NOMO-1 treated with DMSO at 0.1 percent for 48 hours (cell line): ENCODE data around the gene WDR90.

Experiments
- DNase-seq: peaks from one replicate; lab custom pipeline; 2025; ENCODE audit not compliant: unreplicated experiment; lab: John Stamatoyannopoulos, UW

The WDR90 gene

DNA sequence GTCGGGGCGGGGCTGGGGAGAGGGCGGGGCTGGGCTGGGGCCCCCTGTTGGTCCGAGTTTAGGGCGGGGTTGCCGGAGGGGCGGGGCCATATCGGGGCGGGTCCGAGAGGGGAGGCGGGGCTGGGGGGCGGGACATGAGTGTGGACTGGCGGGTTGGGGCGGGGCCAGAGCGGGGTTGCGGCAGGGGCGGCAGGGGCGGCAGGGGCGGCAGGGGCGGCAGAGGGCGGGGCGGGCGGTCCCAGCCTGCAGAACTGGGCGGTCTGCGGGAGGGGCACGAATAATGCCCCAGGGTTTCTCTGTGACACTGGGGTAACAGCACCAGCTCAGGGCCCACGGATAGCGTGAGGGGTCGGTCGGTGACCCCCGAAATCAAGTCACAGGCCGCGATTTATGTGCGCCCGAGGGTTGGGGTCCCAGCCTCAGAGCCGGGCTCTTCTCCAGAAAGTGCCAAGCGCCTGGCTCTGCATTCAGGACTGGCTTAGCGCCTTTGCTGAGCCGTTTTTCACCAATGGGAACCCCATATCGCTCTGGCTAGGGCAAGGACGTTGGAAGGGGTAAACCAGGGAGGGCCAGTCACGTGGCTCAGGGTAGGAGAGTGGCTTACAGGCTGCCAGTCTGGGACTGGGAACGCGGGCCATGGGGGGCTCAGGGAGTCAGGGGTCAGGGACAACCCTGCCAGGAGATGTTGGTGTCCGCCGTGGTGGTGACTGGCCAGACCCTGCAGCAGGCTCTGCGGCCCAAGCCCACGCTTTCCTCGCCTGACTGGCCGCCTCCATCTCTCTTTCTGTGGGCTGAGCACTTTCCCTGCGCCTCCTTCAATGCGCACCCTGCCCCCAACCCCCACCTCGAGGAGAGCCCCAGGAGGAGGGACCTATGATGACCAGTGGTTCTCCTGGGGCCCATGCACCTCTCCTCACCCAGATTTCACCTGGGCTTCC is 11.8 kb upstream of the WDR90 start:
- DNase-seq: no peak

DNA sequence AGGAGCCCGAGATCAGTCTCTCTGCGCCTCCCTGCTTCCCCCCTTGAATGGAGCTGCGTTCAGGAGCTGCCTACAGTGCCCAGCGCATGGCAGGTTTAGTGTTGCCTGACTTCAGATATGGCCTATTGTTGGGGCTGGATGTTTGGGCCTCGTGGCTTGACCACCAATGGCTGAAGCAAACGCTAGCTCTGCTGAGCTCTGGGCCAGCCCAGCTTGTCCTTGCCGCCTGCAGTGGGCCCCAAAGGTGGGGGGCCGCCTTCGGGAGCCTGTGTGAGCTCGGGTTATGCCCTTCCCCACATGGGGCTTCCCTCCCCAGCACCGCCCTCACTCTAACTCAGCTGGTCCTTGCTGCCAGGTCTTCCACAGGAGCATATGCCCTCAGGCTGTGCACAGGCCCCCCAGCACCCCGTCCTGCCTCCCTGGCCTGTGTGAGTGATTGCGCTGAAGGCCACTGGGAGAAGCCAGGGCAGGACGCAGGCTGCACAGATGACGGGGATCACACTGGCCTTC is 11.1 kb upstream of the WDR90 start:
- DNase-seq: no peak

DNA sequence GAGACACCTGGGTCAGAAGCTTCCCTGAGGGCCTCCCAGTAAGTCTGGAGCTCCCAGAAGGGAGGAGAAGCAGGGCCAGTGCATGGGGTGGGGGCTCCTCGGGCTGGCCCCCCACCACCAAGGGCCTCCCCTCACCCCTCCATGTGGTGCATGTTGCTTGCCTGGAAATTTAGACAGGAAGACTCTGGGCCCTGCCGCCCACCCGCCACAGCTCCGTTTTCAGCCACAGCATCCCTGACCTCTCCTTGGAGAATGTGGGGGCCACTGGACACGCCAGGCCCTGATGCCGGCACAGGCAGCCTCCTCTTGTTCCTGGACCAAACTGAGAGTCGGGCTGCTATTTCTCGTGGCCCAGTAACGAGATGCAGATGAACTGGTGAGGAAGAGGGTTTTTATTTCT is 10.3 kb upstream of the WDR90 start:
- DNase-seq: no peak

DNA sequence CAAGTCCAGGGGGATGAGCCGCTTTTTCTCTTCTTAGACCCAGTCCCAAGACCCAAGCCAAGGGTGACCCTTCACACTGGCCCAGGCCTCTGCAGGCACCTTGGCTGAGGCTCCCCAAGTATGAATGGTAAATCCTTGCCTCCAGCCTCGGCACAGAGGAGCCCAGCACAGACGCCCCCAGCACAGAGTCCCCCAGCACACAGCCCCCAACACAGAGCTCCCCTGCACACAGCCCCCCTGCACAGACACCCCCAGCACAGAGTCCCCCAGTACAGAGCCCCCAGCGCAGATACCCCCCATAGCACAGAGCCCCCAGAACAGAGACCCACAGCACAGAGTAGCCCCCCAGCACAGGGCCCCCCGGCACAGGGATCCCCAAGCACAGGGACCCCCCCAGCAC is 8.6 kb upstream of the WDR90 start:
- no peak for DNase-seq

DNA sequence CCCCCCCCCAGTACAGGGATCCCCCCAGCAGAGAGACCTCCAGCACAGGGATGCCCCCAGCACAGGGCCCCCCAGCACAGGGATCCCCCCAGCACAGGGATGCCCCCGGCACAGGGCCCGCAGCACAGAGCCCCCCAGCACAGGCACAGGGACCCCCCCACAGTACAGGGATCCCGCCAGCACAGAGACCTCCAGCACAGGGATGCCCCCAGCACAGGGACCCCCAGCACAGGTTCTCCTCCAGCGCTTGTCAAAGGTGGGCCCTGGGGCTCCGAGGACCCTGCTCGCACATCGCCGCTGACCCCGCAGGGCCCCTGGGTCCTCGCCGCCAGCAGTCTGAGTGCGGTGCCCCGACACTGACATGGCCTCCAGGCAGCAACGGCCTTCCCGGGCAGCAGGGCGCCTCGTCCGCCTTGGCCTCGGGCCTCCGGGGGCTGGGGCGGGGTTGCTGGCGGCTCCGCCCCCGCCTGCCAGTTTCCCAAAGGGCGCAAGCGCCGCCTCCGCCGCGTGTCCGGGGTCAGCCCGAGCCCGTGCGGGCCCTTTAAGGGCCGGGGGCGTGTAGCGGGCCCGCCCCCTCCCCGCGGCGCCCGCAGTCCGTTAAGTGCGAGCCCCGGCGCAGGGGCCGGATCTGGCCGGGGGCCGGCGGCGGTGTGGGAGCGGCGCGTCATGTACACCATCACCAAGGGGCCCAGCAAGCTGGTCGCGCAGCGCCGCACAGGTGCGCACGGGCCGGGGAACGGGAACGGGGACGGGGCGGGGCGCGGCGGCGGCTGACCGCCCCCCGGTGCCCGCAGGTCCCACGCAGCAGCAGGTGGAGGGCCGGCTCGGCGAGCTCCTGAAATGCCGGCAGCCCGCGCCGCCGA is 7.6 kb upstream of the WDR90 start, which contains the start of gene MCRIP2:
TSS of gene MCRIP2 (plus strand) at position 503 of the 863 bp plus-strand sequence. CDS start at position 667, 164 bp downstream.
- DNase-seq: peak; percentile 62

DNA sequence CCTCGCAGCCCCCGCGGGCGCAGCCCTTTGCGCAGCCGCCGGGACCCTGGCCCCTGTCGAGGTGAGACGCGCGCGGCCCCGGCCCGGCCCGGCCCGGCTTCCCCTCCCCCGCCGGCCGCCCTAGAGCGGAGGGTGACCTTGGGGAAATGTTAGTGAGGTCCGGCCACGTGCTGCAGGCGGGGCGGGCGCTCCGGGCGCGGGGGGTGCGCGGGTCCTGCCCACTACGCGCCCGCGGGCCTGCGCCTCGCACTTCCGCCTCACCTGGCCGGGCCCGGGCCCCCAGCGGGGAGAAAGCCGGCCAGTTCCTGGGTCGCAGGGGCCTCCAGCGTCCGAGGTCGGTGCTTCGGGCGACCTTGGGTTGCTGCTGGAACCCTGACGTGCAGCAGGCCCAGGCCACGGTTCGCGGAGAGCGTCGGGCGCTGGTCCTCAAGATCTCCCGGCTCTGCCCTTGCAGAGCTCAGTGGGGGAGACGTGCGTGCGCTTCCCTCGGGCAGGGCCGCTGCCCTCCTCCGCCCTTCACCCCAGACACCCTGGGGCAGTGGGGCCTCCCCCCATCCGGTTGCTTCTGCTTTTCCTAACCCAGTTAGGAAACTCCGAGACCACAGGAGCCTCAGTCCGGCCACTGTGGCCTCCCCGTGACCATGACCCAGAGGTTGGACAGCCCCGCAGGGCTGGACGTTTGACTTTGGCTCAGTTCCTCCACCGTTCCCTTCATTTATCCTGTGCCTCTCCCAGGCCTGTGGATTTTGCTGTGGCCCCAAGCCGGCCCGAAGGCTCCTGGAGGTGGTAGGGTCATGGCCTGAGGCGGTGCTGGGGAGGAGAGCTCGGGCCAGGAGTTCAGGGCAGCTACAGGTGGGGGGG is 6.7 kb upstream of the WDR90 start:
- DNase-seq: peak; percentile 59

DNA sequence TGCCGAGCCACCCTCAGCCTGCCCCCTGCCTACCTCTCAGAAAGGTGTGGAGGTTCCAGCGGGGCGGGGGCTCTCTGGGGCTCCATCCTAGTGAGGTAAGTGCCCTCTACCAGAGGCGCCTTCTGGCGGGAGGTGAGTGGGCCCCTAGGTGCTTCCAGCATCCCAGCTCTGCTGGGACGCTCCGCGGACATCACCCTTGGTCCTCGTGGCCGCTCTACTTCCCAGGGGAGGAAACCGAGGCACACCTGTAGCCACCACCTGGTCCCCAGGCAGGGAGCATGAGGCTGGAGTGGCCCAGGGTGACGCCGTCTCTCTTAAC is 6.2 kb upstream of the WDR90 start:
- no peak for DNase-seq

DNA sequence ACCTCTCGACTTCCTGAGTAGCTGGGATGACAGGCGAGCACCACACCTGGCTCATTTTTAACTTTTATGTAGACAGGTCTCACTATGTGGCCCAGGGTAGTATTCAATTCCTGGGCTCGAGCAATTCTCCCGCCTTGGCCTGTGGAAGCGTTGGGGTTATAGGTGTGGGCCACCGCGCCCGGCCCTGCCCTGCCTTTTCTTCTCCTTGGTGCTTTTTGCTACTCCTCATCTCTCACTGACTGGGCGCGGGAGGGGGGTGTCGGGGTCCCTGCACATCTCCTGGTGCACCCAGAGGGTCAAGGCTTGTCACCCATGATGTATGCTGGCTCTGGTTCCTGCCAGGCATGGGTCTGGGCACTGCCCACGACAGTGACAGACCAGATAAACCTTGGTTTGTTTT is 4.6 kb upstream of the WDR90 start:
- DNase-seq: no peak

DNA sequence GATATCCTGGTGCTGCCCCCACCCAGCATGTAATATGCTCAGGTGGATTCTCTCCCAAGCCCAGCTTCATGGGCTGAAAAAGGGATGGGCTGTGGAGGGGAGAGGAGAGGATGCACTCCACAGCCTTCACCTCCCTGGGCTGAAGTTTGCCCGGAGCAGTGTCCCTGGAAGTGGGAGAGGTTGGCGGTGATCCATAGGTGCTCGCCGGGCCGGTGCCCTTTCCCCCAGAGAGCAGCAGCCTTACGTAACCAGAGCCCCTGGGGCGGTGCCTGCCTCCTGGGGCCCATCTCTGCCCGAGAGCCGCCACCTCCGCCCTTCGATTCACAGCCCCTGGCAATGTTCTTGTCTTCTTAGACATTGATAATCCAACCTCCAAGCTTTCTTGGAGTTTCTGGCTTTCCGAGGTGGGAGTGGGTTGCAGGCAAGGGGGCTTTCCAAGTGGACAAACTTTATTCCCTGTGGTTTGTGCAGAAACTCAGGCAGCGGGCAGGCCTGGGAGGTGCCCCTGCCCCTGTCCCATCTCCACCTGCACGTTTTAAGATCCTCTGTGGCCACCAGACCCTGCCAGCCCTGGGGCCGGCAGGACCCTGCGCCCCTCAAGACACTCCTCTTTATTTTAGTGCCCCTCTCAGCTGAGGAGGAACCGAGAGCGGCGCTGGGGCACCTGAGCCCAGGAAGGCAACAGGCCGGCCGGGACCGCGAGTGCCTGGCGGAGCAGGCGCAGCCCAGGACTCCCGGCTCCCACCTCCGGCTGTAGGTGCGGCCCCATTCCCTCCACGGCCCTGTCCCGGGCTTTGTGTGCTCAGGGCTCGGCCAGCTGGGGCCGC is 3.1 kb upstream of the WDR90 start:
- DNase-seq: no peak

DNA sequence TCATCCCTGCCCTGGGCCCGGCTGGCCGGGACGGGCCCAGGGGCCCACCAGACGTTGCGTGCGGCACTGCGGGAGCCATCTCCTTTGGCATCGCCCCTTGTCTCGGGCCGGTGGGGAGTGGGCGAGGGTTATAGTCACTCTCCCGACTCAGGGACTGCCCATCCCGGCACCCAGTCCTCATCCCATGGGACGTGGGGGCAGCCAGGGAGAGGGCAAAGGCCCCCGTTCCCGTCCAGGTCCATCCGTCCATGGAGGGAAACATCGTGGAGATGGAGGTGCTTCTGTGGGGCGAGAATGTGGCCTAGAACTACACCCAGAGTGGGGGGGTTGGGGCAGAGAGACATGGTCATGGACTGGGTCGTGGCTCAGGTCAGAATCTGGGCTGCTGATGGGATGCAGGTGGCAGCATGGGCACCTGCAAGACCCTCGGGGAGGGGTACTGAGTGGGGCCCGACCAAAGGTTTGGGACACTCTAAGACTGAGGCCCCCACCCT is 2.4 kb upstream of the WDR90 start:
- no peak for DNase-seq

DNA sequence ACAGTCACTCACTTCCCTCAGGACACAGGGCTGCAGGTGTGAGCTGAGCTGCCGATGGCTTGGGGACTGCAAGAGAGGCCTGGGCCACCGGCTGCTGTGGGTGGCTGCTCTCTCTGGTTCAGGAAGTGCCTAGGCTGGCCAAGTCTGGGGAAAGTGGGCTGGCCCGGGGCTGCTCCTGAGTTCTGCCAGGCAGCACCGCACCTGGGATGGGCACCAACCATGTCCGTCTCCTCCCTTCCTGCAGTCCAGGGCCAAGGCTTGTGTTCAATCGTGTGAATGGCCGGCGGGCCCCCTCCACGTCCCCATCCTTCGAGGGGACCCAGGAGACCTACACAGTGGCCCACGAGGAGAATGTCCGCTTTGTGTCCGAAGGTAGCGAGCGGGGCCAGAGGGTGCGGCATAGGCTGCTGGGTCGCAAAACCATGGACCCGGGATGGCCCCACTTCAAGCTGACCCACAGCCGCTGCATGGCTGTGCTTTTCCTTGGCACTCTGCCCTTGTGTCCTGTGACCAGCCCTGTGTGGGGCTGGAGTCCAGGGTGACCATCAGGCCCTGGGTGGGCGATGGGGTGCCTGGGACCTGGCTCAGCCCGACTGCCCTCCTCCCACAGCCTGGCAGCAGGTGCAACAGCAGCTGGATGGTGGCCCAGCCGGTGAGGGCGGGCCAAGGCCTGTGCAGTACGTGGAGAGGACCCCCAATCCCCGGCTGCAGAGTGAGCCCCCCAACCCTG is 1.8 kb upstream of the WDR90 start:
- DNase-seq: no peak

DNA sequence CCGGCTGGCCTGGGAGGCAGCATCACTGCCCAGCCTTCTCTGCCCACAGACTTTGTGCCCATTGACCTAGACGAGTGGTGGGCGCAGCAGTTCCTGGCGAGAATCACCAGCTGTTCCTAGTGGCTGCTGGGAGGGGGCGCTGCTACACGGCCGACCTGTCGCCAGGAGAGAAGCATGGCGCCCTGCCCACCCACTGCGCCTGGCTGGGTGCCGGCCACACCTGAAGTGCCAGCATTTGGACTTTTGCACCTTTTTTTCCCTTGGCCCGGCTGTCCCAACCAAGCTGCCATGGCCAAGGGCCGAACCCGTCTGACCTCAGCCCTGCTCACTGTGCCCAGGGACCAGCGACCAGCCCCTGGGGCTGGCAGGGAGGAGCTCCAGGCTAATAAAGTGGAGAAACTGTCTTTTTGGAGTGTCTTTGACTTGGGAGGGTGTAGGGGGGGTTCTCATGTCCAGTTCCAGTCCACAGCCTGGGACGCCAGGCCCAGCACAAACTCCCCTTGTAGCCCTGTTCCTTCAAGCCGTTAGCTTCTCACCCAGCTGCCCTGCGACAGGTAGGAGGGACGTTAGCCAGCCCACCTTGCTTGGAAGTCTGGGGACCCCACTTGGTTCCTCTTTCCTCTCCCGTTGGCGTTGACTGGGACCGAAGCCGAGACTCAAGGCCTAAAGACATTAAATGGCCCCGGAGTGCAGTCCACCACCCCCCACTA is 939 bp upstream of the WDR90 start:
- DNase-seq: peak; percentile 38

DNA sequence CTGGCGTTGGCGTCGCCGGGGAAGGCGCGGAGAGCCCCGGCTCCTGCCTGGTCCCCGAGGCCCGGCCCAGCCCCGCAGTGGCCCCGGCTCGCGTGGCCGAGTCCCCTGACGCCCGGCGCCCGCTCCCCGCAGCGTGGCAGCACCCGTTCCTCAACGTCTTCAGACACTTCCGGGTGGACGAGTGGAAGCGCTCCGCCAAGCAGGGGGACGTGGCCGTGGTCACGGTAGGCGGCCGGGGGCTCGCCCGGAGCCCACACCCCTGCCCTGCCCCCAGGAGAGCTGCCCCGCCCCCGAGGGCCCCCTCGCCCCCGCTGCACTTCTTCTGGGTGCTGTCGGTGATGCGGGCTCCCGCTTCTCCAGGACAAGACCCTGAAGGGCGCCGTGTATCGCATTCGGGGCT is 466 bp downstream of the WDR90 start:
- peak; percentile 10 for DNase-seq

DNA sequence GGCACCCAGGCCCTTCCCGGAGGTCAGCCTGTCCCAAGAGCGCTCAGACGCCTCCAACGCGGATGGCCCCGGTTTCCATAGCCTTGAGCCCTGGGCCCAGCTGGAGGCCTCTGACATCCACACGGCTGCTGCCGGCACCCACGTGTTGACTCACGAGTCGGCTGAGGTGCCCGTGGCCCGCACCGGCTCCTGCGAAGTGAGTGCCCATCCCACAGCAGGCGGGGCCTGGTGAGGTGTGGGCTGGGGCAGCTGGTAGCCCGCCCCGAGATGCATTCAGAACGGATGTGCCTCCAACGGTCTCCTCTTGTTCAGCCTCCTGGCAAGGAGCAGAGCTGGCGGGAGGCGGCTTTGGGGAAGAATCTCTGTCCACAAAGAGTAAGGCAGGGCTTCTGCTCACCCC is 2.7 kb downstream of the WDR90 start:
- DNase-seq: no peak

DNA sequence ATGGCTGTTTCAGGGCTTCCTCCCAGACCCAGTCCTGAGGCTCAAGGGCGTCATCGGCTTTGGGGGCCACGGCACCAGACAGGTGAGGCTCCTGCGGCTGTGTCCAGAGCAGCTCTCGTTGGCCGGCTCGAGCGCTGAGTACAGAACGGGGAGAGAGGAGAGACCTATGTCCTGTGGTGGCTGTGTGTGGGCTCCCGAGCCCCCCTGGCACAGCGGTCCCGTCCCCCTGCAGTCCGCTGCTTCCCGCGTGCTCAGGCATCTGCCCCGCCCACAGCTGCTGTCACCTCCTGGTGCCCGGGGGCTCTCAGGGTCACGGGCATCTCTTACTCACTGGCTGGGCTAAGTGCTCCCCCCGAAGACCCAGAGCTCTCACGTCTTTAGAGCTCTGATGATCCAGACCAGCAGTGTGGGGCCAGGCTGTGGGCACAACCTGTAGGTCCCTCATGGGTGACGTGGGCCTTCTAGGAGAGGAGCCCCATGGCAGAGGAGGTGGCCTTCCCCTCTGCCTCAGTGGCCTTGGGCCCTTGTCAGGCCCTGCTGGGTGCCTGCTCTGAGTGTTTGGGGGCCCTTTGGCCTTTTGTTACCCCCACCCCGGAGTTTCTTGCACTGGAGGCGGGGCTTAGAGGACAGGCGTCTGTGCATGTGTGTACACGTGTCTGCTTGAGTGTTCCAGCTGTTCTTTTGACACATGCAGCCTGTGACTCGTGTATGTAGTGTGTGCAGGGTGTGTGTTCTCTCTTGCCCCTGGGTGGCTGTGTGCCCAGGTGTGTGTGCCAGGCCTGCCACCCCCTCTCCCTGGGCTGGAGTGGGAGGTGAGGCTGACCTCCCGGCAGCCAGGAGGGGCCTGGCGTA is 3.5 kb downstream of the WDR90 start:
- DNase-seq: no peak

DNA sequence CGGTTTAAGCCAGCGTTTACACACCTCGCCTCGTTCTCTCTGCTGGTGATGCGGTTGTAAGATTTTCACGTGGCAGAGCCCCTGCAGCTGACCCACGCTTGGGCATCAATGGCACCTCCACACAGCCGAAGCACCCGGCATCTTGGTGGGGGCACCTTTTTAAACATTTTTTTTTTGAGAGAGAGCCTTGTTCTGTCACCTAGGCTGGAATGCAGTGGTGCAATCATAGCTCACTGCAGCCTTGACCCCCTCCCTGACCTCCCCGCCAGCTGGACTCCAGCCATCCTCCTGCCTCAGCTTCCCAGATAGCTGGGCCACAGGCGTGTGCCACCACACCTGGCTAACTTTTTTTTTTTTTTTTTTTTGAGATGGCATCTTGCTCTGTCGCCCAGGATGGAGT is 4.9 kb downstream of the WDR90 start:
- DNase-seq: no peak

DNA sequence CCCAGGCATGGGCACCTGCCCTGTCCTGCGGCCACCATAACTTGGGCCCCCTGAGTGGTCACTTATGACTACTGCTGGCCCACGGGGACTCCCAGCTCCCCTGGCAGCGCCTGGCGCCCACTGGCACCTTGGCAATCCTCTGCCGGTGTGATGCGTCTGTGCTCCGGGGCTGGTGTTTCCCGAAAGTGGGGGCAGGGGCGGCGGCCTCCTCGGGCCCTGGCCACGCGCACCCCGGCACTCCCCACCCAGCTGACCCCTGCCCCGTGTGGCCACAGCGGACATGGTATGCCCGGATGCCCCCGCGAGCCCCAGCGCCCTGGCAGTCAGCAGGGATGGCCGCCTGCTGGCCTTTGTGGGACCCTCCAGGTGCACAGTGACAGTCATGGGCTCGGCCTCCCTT is 8.3 kb downstream of the WDR90 start:
- DNase-seq: no peak
